ENCODE measurements around the gene BTNL3. TPM values are rescaled to one million over a fixed set of nuclear protein-coding genes. Genes with fewer than 3 reads are reported as not detected.

BTNL3 gene
- total and polyA plus RNA-seq, 10 of the 15 experiments (the other 5 are each of a cell fraction or from before 2014, with no cell fraction given): 0.39 TPM; not detected in 9

- peaks cover 5 to 7% of the 10 kb centered on the region in 2 experiments for H3K27me3 ChIP-seq (replicated peaks in 1 of 2; ENCODE audit: control insufficient read depth in 2 of 2, insufficient read depth in 2 of 2, low read length in 1 of 2)
- no peaks in the 10 kb centered on the region for H3K36me3 ChIP-seq (ENCODE audit: control insufficient read depth in 2 of 2, insufficient read depth in 2 of 2, low read length in 1 of 2)
- no TSS peak for BruUV-seq (replicated peaks)
- ChIA-PET RAD21 (ENCODE audit: unreplicated experiment) (interaction anchor here (1.4 kb wide), 1 partner anchor 92 kb away, joined by 6 read pairs; no protein-coding TSS in a partner anchor), CTCF (interaction anchor here (1.2 kb wide), 2 partner anchors 21 to 180 kb away, joined by 3 to 4 read pairs; no protein-coding TSS in a partner anchor), SMC1A (ENCODE audit: uncharacterized antibody, unreplicated experiment) (interaction anchor here (1.5 kb wide), 1 partner anchor 75 kb away, joined by 4 read pairs; no protein-coding TSS in a partner anchor), POLR2A (no interaction called here)
- H4K20me1 ChIP-seq (ENCODE audit: control insufficient read depth, insufficient read depth): no peaks in the 10 kb centered on the region
- no peak overlapping the region for H3K4me2 ChIP-seq (ENCODE audit: control insufficient read depth, insufficient read depth)
- no peak for FAIRE-seq
- no peak for ATAC-seq
- no peak for DNase-seq (ENCODE audit: low read depth, low spot score)
- WGBS (ENCODE audit: insufficient coverage, insufficient replicate concordance, low lambda C conversion rate, missing lambda C conversion rate): 87% methylated on average over 5 of the region's 5 CpGs
- no peaks in the 10 kb centered on the region; the same call in 2 of the 3 replicates for H3K9me3 ChIP-seq (replicated peaks; ENCODE audit: control insufficient read depth, insufficient read depth, low read length)
- TF ChIP-seq BCL3 (IDR thresholded peaks at IDR 0.05; ENCODE audit: borderline replicate concordance, insufficient read depth, low read depth, low read length, poor library complexity, severe bottlenecking): no peak
- TF ChIP-seq NBN (IDR thresholded peaks at IDR 0.05): no peak
- TF ChIP-seq USF1 (IDR thresholded peaks at IDR 0.05; ENCODE audit: borderline replicate concordance, extremely low read length, insufficient read depth, low read depth, low read length): no peak
- no peak for TF ChIP-seq CEBPZ (IDR thresholded peaks at IDR 0.05; ENCODE audit: low read depth, low read length)
- no peak for TF ChIP-seq NFIC (IDR thresholded peaks at IDR 0.05; ENCODE audit: low read depth, low read length)
- TF ChIP-seq SMAD5 (IDR thresholded peaks at IDR 0.05; ENCODE audit: low read depth): no peak
- no peak for TF ChIP-seq ZNF687 (IDR thresholded peaks at IDR 0.05)
- no peak overlapping the region for H2AFZ ChIP-seq (ENCODE audit: control insufficient read depth, low read depth, low read length)
- in situ Hi-C loops (cut with MboI) (no loop called here), intact Hi-C loops (cut with micrococcal nuclease; ENCODE audit: unreplicated experiment) (loop anchor here (5.0 to 10.0 kb wide), 2 partner anchors 105 to 183 kb away; no protein-coding TSS in a partner anchor)
- H3K79me2 ChIP-seq (ENCODE audit: control insufficient read depth, insufficient read depth, low read length): no peaks in the 10 kb centered on the region
- H3K9ac ChIP-seq (ENCODE audit: control insufficient read depth, insufficient read depth, low read length): no peak overlapping the region
- H3K27ac ChIP-seq (ENCODE audit: control insufficient read depth, insufficient read depth): no peak overlapping the region
- no peak overlapping the region for H3K4me3 ChIP-seq
- H3K4me1 ChIP-seq (ENCODE audit: control insufficient read depth, insufficient read depth, low read length): peaks cover 12% of the 10 kb centered on the region
These were observed 61.4 kb downstream of the BTNL3 start for GRCh38 chr5:181050016-181050415.
